HepG2 (cell line): ENCODE results near the gene TACC2. TPM values are rescaled to one million over a fixed set of nuclear protein-coding genes. Genes with fewer than 3 reads are reported as not detected.

ENCODE experiments used
- ATAC-seq: fragments of 200-7000 bp; cut with Tn5 transposase; 3 replicates; pipeline ENCODE4 v1.9.1; 2020; ENCODE audit warnings: mild to moderate bottlenecking, moderate library complexity
- BruUV-seq: library from RNA; stranded (reverse); fragments of 400-500 nt; replicated peaks from 2 replicates; lab custom pipeline; 2021; lab: Mats Ljungman, UMichigan
- CTCF ChIA-PET: fragments of 300-600 bp; formaldehyde crosslinking; extraction: SDS; loops from one replicate; lab custom pipeline; 2021; ENCODE audit warnings: low total read pairs, inconsistent platforms, low intra/inter-chr PET ratio; lab: Yijun Ruan, JAX
- POLR2A ChIA-PET: fragments of 350-600 bp; sonication (Branson Sonifier 250); formaldehyde crosslinking; loops from one replicate; lab custom pipeline; 2020; ENCODE audit warnings: antibody characterized with exemption, inconsistent platforms; lab: Yijun Ruan, JAX
- DNase-seq: peaks from one replicate; pipeline ENCODE4 v3.0.0-alpha.2; 2015; ENCODE audit warnings: low spot score
- FAIRE-seq: peaks from 3 replicates; lab custom pipeline; 2011; peaks lifted over from hg19 to GRCh38; lab: Jason Lieb, UNC
- H2AFZ ChIP-seq: one replicate; pipeline ENCODE4 v1.6.1; 2011; ENCODE audit warnings: low read length, inconsistent platforms
- H3K27ac ChIP-seq: fragments of 300-600 bp; 3 replicates; pipeline ENCODE4 v1.8.0; 2011; ENCODE audit warnings: mixed run types, mild to moderate bottlenecking, mixed read lengths, low read length, inconsistent platforms; ENCODE audit not compliant: insufficient read depth; ENCODE audit errors: extremely low read length
- H3K27me3 ChIP-seq, 2 experiments: fragments of 200-600 bp in 1 of 2; 2 replicates in 1 of 2; 3 replicates in 1 of 2; pipeline versions ENCODE4 v1.6.0 to v1.8.0; 2011; ENCODE audit warnings: low read length in 2 of 2, mild to moderate bottlenecking in 2 of 2, moderate library complexity in 2 of 2, inconsistent platforms in 1 of 2; ENCODE audit not compliant: insufficient read depth in 2 of 2, control insufficient read depth in 1 of 2
- H3K36me3 ChIP-seq, 2 experiments: fragments of 200-600 bp in 1 of 2; replicated peaks in 1 of 2; 2 replicates in 1 of 2; 3 replicates in 1 of 2; pipeline versions ENCODE4 v1.5.1 to v1.8.0; 2011; ENCODE audit warnings: low read length in 2 of 2, inconsistent platforms in 1 of 2; ENCODE audit not compliant: insufficient read depth in 2 of 2, control insufficient read depth in 1 of 2
- H3K4me1 ChIP-seq: 2 replicates; pipeline ENCODE4 v1.5.1; 2012; ENCODE audit warnings: low read length, inconsistent platforms; ENCODE audit not compliant: insufficient read depth
- H3K4me2 ChIP-seq: 2 replicates; pipeline ENCODE4 v1.6.0; 2011; ENCODE audit warnings: low read depth, low read length, inconsistent platforms
- H3K4me3 ChIP-seq, 3 experiments: fragments of 200-600 bp in 1 of 3; sonication (generic), shearing (Covaris generic) in 1 of 3; replicated peaks in 1 of 3; 2 replicates each; pipeline ENCODE4 v1.5.1; 2011 to 2016; ENCODE audit warnings: low read length in 3 of 3, inconsistent platforms in 2 of 3, low read depth in 2 of 3, mild to moderate bottlenecking in 2 of 3, control low read depth in 1 of 3, mixed read lengths in 1 of 3; ENCODE audit not compliant: insufficient read depth in 1 of 3
- H3K79me2 ChIP-seq: one replicate; pipeline ENCODE4 v1.6.1; 2011; ENCODE audit warnings: low read length, inconsistent platforms; ENCODE audit not compliant: insufficient read depth
- H3K9ac ChIP-seq: 2 replicates; pipeline ENCODE4 v1.6.0; 2011; ENCODE audit warnings: mild to moderate bottlenecking, low read depth, low read length, inconsistent platforms; ENCODE audit not compliant: insufficient read depth
- H3K9me3 ChIP-seq: 2 replicates; pipeline ENCODE4 v1.5.1; 2012; ENCODE audit warnings: mild to moderate bottlenecking, low read length
- H4K20me1 ChIP-seq: 2 replicates; pipeline ENCODE4 v1.6.0; 2011; ENCODE audit warnings: inconsistent platforms, mild to moderate bottlenecking, low read length, moderate library complexity; ENCODE audit not compliant: insufficient read depth
- EZH2 ChIP-seq: conservative IDR thresholded peaks from 2 replicates; pipeline ENCODE4 v1.6.1; 2012; ENCODE audit warnings: mild to moderate bottlenecking, low read depth, low read length, moderate library complexity
- HDAC2 ChIP-seq: sonication (generic); formaldehyde crosslinking; IDR thresholded peaks from 2 replicates; pipeline ENCODE4 v1.4.0; 2020; ENCODE audit warnings: missing genetic modification reagents
- ISL2 ChIP-seq: sonication (generic); formaldehyde crosslinking; IDR thresholded peaks from 2 replicates; pipeline ENCODE4 v1.5.0; 2020; ENCODE audit warnings: missing genetic modification reagents
- MIER2 ChIP-seq: IDR thresholded peaks from 2 replicates; pipeline ENCODE4 v1.6.1; 2016; ENCODE audit warnings: missing biosample characterization, missing genetic modification reagents
- MTERF4 ChIP-seq: sonication (generic); formaldehyde crosslinking; IDR thresholded peaks from 2 replicates; pipeline ENCODE4 v1.8.0; 2023; ENCODE audit warnings: mild to moderate bottlenecking, missing genetic modification reagents
- MXD1 ChIP-seq: sonication (generic); formaldehyde crosslinking; IDR thresholded peaks from 2 replicates; pipeline ENCODE4 v1.4.0; 2020; ENCODE audit warnings: mild to moderate bottlenecking, missing genetic modification reagents
- NKX3-1 ChIP-seq: sonication (generic); formaldehyde crosslinking; IDR thresholded peaks from 2 replicates; pipeline ENCODE4 v1.5.0; 2020; ENCODE audit warnings: missing genetic modification reagents
- SP140L ChIP-seq: sonication (generic); formaldehyde crosslinking; IDR thresholded peaks from 2 replicates; pipeline ENCODE4 v1.4.0; 2020; ENCODE audit warnings: missing genetic modification reagents, borderline replicate concordance
- ZBTB40 ChIP-seq, 2 experiments: fragments of 450-650 bp in 1 of 2; sonication (generic) in 1 of 2; formaldehyde crosslinking in 1 of 2; IDR thresholded peaks; 2 replicates each; pipeline versions ENCODE4 v1.6.1 to v1.8.0; 2016 to 2022; ENCODE audit warnings: antibody characterized with exemption in 1 of 2, mild to moderate bottlenecking in 1 of 2, missing genetic modification reagents in 1 of 2
- ZNF329 ChIP-seq: sonication (generic); formaldehyde crosslinking; IDR thresholded peaks from 2 replicates; pipeline ENCODE4 v1.9.0; 2021; ENCODE audit warnings: low read depth, mild to moderate bottlenecking, missing genetic modification reagents
- ZNF670 ChIP-seq: sonication (generic); formaldehyde crosslinking; IDR thresholded peaks from 2 replicates; pipeline ENCODE4 v1.8.0; 2022; ENCODE audit warnings: mild to moderate bottlenecking, missing genetic modification reagents, borderline replicate concordance
- ZNF891 ChIP-seq: sonication (generic); formaldehyde crosslinking; IDR thresholded peaks from 2 replicates; pipeline ENCODE4 v1.5.0; 2020; ENCODE audit warnings: mild to moderate bottlenecking, missing genetic modification reagents
- WGBS: methylation state at CpG from one replicate; pipeline ENCODE4 v1.1.6; 2017; ENCODE audit warnings: low lambda C conversion rate; 5-methylcytosine and 5-hydroxymethylcytosine counted together
- in situ Hi-C: cut with HindIII; loops from 2 replicates; pipeline ENCODE4 v1.10.0; 2017; ENCODE audit warnings: low pct_unique_long_range_greater_than_20kb; ENCODE audit not compliant: extremely low pct_ligation_motif_present
- intact Hi-C: fragments of 100-400 bp; cut with micrococcal nuclease; formaldehyde crosslinking; loops from one replicate; pipeline ENCODE4 v1.10.0; 2022; ENCODE audit not compliant: unreplicated experiment
- polyA plus RNA-seq, 8 experiments: library from polyadenylated mRNA; depleted of rRNA in 3 of 8; stranded (reverse) in 7 of 8; unstranded in 1 of 8; fragments of >200 nt; fragmentation: Illumina TruSeq in 4 of 8; extraction: Trizol in 4 of 8; gene quantifications; 2 replicates each; pipeline versions ENCODE4 v1.2.1 to v1.2.3, GENCODE V29; 2011 to 2016; ENCODE audit warnings: low read depth in 4 of 8, missing spikeins in 1 of 8, mixed read lengths in 1 of 8; ENCODE audit not compliant: insufficient read depth in 1 of 8
- total RNA-seq, 5 experiments: library from RNA; depleted of rRNA; stranded (reverse); fragments of >200 nt; fragmentation: Illumina TruSeq; extraction: Trizol; gene quantifications; 2 replicates each; pipeline ENCODE4 v1.2.3, GENCODE V29; 2016; ENCODE audit warnings: low read depth in 1 of 5

TACC2 gene
- total and polyA plus RNA-seq, 2 of the 13 experiments (the other 11 are each of a cell fraction or from before 2014, with no cell fraction given) = 11.8 to 16.0 TPM

- Histone ChIP-seq H3K27me3 (no peaks in the 10 kb centered on the region), H3K36me3 (no peaks in the 10 kb centered on the region), H3K79me2 (peaks cover 4% of the 10 kb centered on the region), H3K4me3 (peak overlapping the region in 2 of 3 experiments; percentile 7 to 32; a peak in 3 of 6 replicates), H4K20me1 (no peaks in the 10 kb centered on the region), H3K4me1 (peaks cover 52% of the 10 kb centered on the region), H2AFZ (no peak overlapping the region), H3K9ac (peak overlapping the region; percentile 55), H3K27ac (peak overlapping the region; percentile 75), H3K4me2 (peak overlapping the region; percentile 63), H3K9me3 (no peaks in the 10 kb centered on the region)
- ChIA-PET POLR2A (interaction anchor here (0.6 to 1.7 kb wide), 13 partner anchors 8 to 148 kb away, joined by 3 to 19 read pairs (median 3); partner anchors contain the start of gene ATE1), CTCF (no interaction called here)
- DNase-seq = peak; percentile 97
- intact Hi-C loops (no loop called here), in situ Hi-C loops (no loop called here)
- ATAC-seq = peak; percentile 100
- peak; percentile 98 for FAIRE-seq
- 14% methylated on average over 13 of the region's 13 CpGs for WGBS
- BruUV-seq = TSS peak; percentile 78
- TF ChIP-seq ZBTB40 (IDR thresholded peaks at IDR 0.05) (no peak), ZBTB40 (CRISPR knock-in tag; IDR thresholded peaks at IDR 0.05) (peak; percentile 58; the same call in 1 of the 2 replicates), HDAC2 (CRISPR knock-in tag) (peak; percentile 98), NKX3-1 (CRISPR knock-in tag) (0 out of 2 replicates have a peak, but pooled peaks have one; percentile 29), ZNF670 (no peak), ISL2 (CRISPR knock-in tag) (peak; percentile 75), MTERF4 (CRISPR knock-in tag) (no peak), ZNF891 (CRISPR knock-in tag) (peak; percentile 53; the same call in 1 of the 2 replicates), EZH2 (no peak), MIER2 (peak; percentile 65; the same call in 1 of the 2 replicates), ZNF329 (CRISPR knock-in tag) (no peak), MXD1 (no peak), SP140L (0 out of 2 replicates have a peak, but pooled peaks have one; percentile 39)
These were observed 74.1 kb downstream of the TACC2 start for GRCh38 chr10:122062831-122063674.
